Peyer's patch (tissue), 4 donors: Measurements from ENCODE around the gene TMEM45B.

Source experiments
- POLR2A ChIP-seq, 2 donors: fragments of 450-650 bp; IDR thresholded peaks; one replicate each; pipeline ENCODE4 v1.5.1; 2017; ENCODE audit warnings: antibody characterized with exemption in 2 of 2, mild to moderate bottlenecking in 2 of 2, moderate library complexity in 2 of 2
- TF ChIP-seq, protein P1 (sequence below), 6 experiments: fragments of 450-650 bp in 4 of 6; fragments of 200-600 bp in 2 of 6; sonication (generic) in 1 of 6; IDR thresholded peaks; one replicate each; pipeline ENCODE4 v1.5.1; 2017 to 2019; ENCODE audit warnings: antibody characterized with exemption in 6 of 6, mild to moderate bottlenecking in 3 of 6, moderate library complexity in 1 of 6

DNA sequence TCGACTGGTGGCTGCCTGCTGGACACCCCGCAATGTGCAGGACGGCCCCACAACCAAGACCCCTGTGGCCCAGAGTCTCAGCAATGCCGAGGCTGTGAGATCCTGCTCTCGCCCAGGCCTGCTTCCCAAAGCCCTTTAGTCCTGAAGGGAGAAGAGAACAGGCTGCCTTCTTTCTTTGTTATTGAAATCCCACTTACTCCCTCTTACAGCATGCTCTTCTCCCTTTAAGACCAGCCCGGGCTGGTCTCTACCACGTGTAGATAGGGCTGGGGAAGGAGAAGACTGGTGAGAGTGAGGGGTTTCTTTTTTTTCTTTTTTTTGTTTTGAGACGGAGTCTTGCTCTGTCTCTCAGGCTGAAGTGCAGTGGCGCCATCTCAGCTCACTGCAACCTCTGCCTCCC lies 21.3 kb downstream of the TMEM45B start:
- no peak for TF ChIP-seq POLR2A (IDR thresholded peaks at IDR 0.05)
- TF ChIP-seq, protein P1, sequence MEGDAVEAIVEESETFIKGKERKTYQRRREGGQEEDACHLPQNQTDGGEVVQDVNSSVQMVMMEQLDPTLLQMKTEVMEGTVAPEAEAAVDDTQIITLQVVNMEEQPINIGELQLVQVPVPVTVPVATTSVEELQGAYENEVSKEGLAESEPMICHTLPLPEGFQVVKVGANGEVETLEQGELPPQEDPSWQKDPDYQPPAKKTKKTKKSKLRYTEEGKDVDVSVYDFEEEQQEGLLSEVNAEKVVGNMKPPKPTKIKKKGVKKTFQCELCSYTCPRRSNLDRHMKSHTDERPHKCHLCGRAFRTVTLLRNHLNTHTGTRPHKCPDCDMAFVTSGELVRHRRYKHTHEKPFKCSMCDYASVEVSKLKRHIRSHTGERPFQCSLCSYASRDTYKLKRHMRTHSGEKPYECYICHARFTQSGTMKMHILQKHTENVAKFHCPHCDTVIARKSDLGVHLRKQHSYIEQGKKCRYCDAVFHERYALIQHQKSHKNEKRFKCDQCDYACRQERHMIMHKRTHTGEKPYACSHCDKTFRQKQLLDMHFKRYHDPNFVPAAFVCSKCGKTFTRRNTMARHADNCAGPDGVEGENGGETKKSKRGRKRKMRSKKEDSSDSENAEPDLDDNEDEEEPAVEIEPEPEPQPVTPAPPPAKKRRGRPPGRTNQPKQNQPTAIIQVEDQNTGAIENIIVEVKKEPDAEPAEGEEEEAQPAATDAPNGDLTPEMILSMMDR (IDR thresholded peaks at IDR 0.05), result no peak
